Astrocyte of the cerebellum (primary cell): Measurements from ENCODE around the gene FTSJ3.

Experiments used
- DNase-seq: peaks from one replicate; pipeline ENCODE4 v3.0.0-alpha.2; 2011; ENCODE audit warnings: low read depth
- H3K4me3 ChIP-seq: 2 replicates; pipeline ENCODE4 v1.5.1; 2011; ENCODE audit warnings: mild to moderate bottlenecking, low read depth, low read length, moderate library complexity
- CTCF ChIP-seq: IDR thresholded peaks from 2 replicates; pipeline ENCODE4 v1.5.1; 2012; ENCODE audit warnings: low read length, low read depth, moderate library complexity, mild to moderate bottlenecking; ENCODE audit errors: missing control alignments
- in situ Hi-C: cut with HindIII; loops from 2 replicates; pipeline ENCODE4 v1.10.0; 2017; ENCODE audit warnings: low sequenced_read_pairs

FTSJ3 gene

GRCh38 chr17:63819131-63819530, 8.3 kb downstream of the FTSJ3 start:
- H3K4me3 ChIP-seq, result no peak overlapping the region
- in situ Hi-C loops, result loop anchor here (5.0 kb wide), 1 partner anchor 72 kb away; no protein-coding TSS in a partner anchor
- DNase-seq, result no peak
- no peak for TF ChIP-seq CTCF

GRCh38 chr17:63817736-63818385, 9.6 kb downstream of the FTSJ3 start:
- H3K4me3 ChIP-seq, result no peak overlapping the region
- in situ Hi-C loops, result loop anchor here (5.0 kb wide), 1 partner anchor 71 kb away; no protein-coding TSS in a partner anchor
- no peak for TF ChIP-seq CTCF
- no peak for DNase-seq

- no peak for TF ChIP-seq CTCF
- DNase-seq, result no peak
- in situ Hi-C loops, result loop anchor here (5.0 kb wide), 1 partner anchor 69 kb away; no protein-coding TSS in a partner anchor
- H3K4me3 ChIP-seq, result no peak overlapping the region
These were observed 10.8 kb downstream of the FTSJ3 start for GRCh38 chr17:63816669-63817068.

DNA sequence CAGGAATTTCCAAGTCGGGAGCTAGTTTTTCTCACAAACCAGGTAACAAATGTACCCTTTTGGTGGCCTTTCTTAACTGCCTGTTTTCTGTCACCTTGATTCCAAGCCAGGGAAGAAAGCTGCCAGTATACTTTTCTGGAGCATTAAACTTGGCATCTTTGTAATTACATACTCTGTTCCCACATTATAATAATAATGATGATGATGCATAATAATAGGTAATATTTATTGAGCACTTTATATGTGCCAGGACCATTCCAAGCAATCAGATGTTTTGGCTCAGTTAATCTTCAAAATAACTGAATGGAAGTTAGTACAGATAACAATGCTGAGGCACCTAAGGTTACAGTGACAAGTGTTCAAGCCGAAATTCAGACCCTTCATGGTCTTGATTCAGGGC, 11.3 kb downstream of the FTSJ3 start:
- in situ Hi-C loops, result loop anchor here (5.0 kb wide), 1 partner anchor 69 kb away; no protein-coding TSS in a partner anchor
- no peak for DNase-seq
- no peak for TF ChIP-seq CTCF
- H3K4me3 ChIP-seq, result no peak overlapping the region

- no peak for TF ChIP-seq CTCF
- no peak for DNase-seq
- in situ Hi-C loops, result no loop called here
- no peak overlapping the region for H3K4me3 ChIP-seq
These were observed 17.5 kb downstream of the FTSJ3 start for GRCh38 chr17:63809970-63810369.

- H3K4me3 ChIP-seq, result no peak overlapping the region
- DNase-seq, result no peak
- in situ Hi-C loops, result no loop called here
- no peak for TF ChIP-seq CTCF
These were observed 21.9 kb downstream of the FTSJ3 start for GRCh38 chr17:63805591-63805990.

- H3K4me3 ChIP-seq, result no peak overlapping the region
- no peak for TF ChIP-seq CTCF
- no peak for DNase-seq
- in situ Hi-C loops, result no loop called here
These were observed 23.1 kb downstream of the FTSJ3 start for GRCh38 chr17:63804328-63804727.
